Endodermal cell (in vitro differentiated cells): ENCODE measurements around the gene GPR171. TPM values are rescaled to one million over a fixed set of nuclear protein-coding genes. Genes with fewer than 3 reads are reported as not detected.
A peak's percentile ranks its signal among the peaks of the same experiment; 100 is the strongest.

Experiments
- DNase-seq: peaks from one replicate; pipeline ENCODE4 v3.0.0-alpha.2; 2017
- H3K27ac ChIP-seq: 2 replicates; pipeline ENCODE4 v1.5.1; 2013; ENCODE audit warnings: mild to moderate bottlenecking, low read depth, low read length, moderate library complexity
- H3K27me3 ChIP-seq: 2 replicates; pipeline ENCODE4 v1.6.1; 2013; ENCODE audit warnings: mild to moderate bottlenecking, low read length, moderate library complexity; ENCODE audit not compliant: insufficient read depth, control insufficient read depth, poor library complexity, severe bottlenecking
- H3K36me3 ChIP-seq: 2 replicates; pipeline ENCODE4 v1.7.0; 2013; ENCODE audit warnings: mild to moderate bottlenecking, low read length, moderate library complexity; ENCODE audit not compliant: control insufficient read depth, insufficient read depth
- H3K4me1 ChIP-seq: one replicate; pipeline ENCODE4 v1.7.0; 2013; ENCODE audit warnings: low read length; ENCODE audit not compliant: control insufficient read depth, insufficient read depth
- H3K4me3 ChIP-seq: 2 replicates; pipeline ENCODE4 v1.5.1; 2013; ENCODE audit warnings: mild to moderate bottlenecking, low read length, moderate library complexity
- H3K9ac ChIP-seq: 2 replicates; pipeline ENCODE4 v1.6.1; 2013; ENCODE audit warnings: mild to moderate bottlenecking, low read length, moderate library complexity; ENCODE audit not compliant: poor library complexity, severe bottlenecking; ENCODE audit errors: extremely low read depth
- H3K9me3 ChIP-seq: 2 replicates; pipeline ENCODE4 v1.6.1; 2013; ENCODE audit warnings: mild to moderate bottlenecking, low read length, moderate library complexity; ENCODE audit not compliant: control insufficient read depth
- H3K27ac Mint-ChIP-seq: 2 replicates; pipeline ENCODE4 v1.8.0; 2020; ENCODE audit warnings: mixed read lengths
- H3K27me3 Mint-ChIP-seq: 2 replicates; pipeline ENCODE4 v1.8.0; 2021; ENCODE audit warnings: mild to moderate bottlenecking, mixed read lengths; ENCODE audit not compliant: insufficient read depth
- H3K36me3 Mint-ChIP-seq: 2 replicates; pipeline ENCODE4 v1.8.0; 2020; ENCODE audit warnings: low read depth, mixed read lengths
- H3K4me1 Mint-ChIP-seq: 2 replicates; pipeline ENCODE4 v1.8.0; 2020; ENCODE audit warnings: mixed read lengths
- H3K4me3 Mint-ChIP-seq: 2 replicates; pipeline ENCODE4 v1.8.0; 2020; ENCODE audit warnings: mild to moderate bottlenecking, moderate library complexity, mixed read lengths
- H3K9me3 Mint-ChIP-seq: 2 replicates; pipeline ENCODE4 v1.8.0; 2020; ENCODE audit warnings: mild to moderate bottlenecking, mixed read lengths
- CTCF ChIP-seq: fragments of 200-600 bp; sonication (generic); conservative IDR thresholded peaks from 2 replicates; pipeline ENCODE4 v1.5.0; 2021; ENCODE audit warnings: antibody characterized with exemption, mild to moderate bottlenecking
- WGBS, 2 experiments: methylation state at CpG; one replicate each; pipeline versions ENCODE4 v1.1.5 to v1.1.7; 2013; ENCODE audit warnings: missing lambda C conversion rate in 2 of 2, mixed read lengths in 1 of 2; ENCODE audit not compliant: insufficient coverage in 1 of 2, insufficient read length in 1 of 2; 5-methylcytosine and 5-hydroxymethylcytosine counted together
- total RNA-seq, 2 donors: library from RNA; stranded (reverse); fragmentation: NEBNext Ultra II Directional in 1 of 2; extraction: Animal tissue kit (Norgen Biotek cat#: 25700) in 1 of 2; gene quantifications; 2 replicates in 1 of 2; 3 replicates in 1 of 2; pipeline ENCODE4 v1.2.1, GENCODE V29; 2021

Gene GPR171
- total RNA-seq, 2 donors from 2014 or later, result not detected

DNA sequence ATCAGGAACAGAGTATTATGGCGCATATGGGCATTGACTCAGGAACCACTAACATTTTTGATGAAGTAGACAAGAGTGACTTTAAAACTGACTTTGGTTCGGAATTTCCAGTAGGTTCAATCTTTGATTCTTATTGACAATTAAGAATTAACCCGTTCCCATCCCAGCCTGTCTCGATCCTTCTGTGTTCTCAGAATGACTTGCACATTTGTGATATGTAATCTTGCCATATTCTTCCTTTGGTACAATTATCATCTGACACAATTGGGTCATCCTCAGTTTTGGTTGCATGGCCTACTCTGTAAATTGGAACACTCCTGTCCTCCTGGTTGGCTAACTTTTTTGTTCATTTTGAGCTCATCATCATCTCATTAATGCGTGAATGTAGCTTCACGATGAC, 10.5 kb downstream of the GPR171 start:
- no peak overlapping the region for H3K27ac Mint-ChIP-seq
- no peak for TF ChIP-seq CTCF

DNA sequence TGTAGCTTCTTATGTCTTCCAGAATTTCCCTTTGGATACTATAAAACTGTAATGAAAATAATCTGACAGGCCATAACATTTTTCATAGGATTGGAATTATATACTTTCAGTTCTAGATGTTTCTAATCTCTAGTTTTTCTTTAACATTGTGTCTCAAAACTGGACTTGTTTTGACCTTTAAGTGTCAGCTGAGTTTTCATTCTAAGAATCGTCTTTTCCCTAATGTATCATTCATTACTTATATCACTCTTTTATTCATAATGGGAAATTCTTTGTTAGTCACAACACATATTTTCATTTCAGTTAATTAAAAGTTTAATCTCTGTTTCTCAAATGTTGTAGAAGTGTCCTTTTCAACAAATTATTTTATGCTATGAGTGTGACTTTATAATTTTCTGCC, 11.9 kb downstream of the GPR171 start:
- Mint-ChIP-seq H3K36me3 (peaks cover 12% of the 10 kb centered on the region), H3K9me3 (no peaks in the 10 kb centered on the region), H3K4me1 (no peaks in the 10 kb centered on the region), H3K27ac (no peak overlapping the region), H3K4me3 (no peak overlapping the region), H3K27me3 (no peaks in the 10 kb centered on the region)
- peaks cover 9% of the 10 kb centered on the region for H3K36me3 ChIP-seq
- no peak overlapping the region for H3K4me3 ChIP-seq
- H3K9me3 ChIP-seq, result no peaks in the 10 kb centered on the region
- WGBS, 2 experiments, result 100% methylated on average over 1 of the region's 1 CpG; no CpG with 5 or more reads in 1 of the 2 experiments
- no peak overlapping the region for H3K27ac ChIP-seq
- no peak for DNase-seq
- no peaks in the 10 kb centered on the region for H3K27me3 ChIP-seq
- no peak overlapping the region for H3K9ac ChIP-seq
- no peaks in the 10 kb centered on the region for H3K4me1 ChIP-seq
- no peak for TF ChIP-seq CTCF

More for the DNA sequence above, 10.5 kb downstream of the GPR171 start:
- Histone ChIP-seq H3K36me3 (peaks cover 9% of the 10 kb centered on the region), H3K9me3 (no peaks in the 10 kb centered on the region), H3K27me3 (no peaks in the 10 kb centered on the region), H3K4me3 (no peak overlapping the region), H3K4me1 (no peaks in the 10 kb centered on the region), H3K27ac (no peak overlapping the region), H3K9ac (no peak overlapping the region)
- WGBS, 2 experiments, result 89 to 96% methylated on average over 4 to 6 of the region's 6 CpGs
- Mint-ChIP-seq H3K4me3 (no peak overlapping the region), H3K4me1 (no peaks in the 10 kb centered on the region), H3K27me3 (no peaks in the 10 kb centered on the region), H3K9me3 (no peaks in the 10 kb centered on the region), H3K36me3 (peaks cover 12% of the 10 kb centered on the region)
- no peak for DNase-seq

DNA sequence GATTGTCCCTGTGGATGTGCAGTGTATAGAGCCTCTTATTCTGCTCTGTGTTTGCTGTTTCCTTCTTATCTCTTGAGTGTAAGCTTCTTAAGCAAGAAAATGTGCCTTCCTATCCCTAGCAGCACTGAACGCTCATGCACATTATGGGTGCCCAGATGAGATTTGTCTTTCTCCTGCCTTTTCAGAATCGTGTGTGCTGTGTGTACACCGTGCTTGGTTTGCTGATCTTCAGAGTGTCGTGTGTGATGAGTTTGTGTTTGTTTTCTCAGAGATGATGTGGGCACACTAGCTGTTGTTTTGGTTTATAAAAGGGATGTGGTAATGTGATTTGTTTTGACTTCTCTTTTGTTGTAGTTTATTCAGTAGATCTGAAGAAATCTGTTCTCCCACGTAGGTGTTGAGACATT, 19.7 kb downstream of the GPR171 start:
- peaks cover 15% of the 10 kb centered on the region for H3K4me1 Mint-ChIP-seq
- Histone ChIP-seq H3K4me1 (no peaks in the 10 kb centered on the region), H3K9ac (no peak overlapping the region), H3K27ac (no peak overlapping the region), H3K27me3 (no peaks in the 10 kb centered on the region), H3K36me3 (no peaks in the 10 kb centered on the region), H3K4me3 (no peak overlapping the region), H3K9me3 (no peaks in the 10 kb centered on the region)
- peak overlapping the region; percentile 8 for H3K27ac Mint-ChIP-seq
- no peak overlapping the region for H3K4me3 Mint-ChIP-seq
- DNase-seq, result no peak
- peaks cover 3% of the 10 kb centered on the region for H3K36me3 Mint-ChIP-seq
- no peaks in the 10 kb centered on the region for H3K27me3 Mint-ChIP-seq
- WGBS, 2 experiments, result 93 to 100% methylated on average over 1 to 4 of the region's 5 CpGs
- TF ChIP-seq CTCF, result no peak
- H3K9me3 Mint-ChIP-seq, result no peaks in the 10 kb centered on the region
